Measurements from ENCODE around the gene ELMO1.

DNA sequence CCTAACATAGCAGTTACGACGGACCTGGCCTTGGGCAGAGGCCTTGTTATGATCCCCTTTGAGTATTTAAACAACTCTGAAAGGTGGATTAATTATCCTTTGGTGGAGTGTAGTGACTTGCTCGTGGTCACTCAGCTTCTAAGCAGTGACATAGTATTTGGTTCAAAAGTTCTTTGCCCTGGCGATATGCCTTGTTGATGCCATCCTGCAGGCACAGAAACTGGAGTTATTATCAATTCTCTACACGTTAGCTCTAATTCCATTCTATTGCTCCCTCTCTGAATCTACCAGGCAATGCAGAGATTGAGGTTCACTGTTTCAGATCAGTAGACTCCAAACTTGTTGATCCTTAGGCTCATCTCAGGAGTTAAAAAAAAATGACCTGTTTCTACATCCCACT lies 32.5 kb upstream of the ELMO1 start:
- TF ChIP-seq, protein P1, sequence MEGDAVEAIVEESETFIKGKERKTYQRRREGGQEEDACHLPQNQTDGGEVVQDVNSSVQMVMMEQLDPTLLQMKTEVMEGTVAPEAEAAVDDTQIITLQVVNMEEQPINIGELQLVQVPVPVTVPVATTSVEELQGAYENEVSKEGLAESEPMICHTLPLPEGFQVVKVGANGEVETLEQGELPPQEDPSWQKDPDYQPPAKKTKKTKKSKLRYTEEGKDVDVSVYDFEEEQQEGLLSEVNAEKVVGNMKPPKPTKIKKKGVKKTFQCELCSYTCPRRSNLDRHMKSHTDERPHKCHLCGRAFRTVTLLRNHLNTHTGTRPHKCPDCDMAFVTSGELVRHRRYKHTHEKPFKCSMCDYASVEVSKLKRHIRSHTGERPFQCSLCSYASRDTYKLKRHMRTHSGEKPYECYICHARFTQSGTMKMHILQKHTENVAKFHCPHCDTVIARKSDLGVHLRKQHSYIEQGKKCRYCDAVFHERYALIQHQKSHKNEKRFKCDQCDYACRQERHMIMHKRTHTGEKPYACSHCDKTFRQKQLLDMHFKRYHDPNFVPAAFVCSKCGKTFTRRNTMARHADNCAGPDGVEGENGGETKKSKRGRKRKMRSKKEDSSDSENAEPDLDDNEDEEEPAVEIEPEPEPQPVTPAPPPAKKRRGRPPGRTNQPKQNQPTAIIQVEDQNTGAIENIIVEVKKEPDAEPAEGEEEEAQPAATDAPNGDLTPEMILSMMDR (IDR thresholded peaks at IDR 0.05; ENCODE audit: low read depth, low read length): no peak
- no peak for TF ChIP-seq POLR2A (IDR thresholded peaks at IDR 0.05; ENCODE audit: extremely low read depth, insufficient read length)
- TF ChIP-seq MYC (IDR thresholded peaks at IDR 0.05; ENCODE audit: low read depth, low read length): no peak

Measured in NB4 (cell line).